Coronary artery (tissue), 2 donors: ENCODE results near the gene RFXANK.
"Not testable (repeated sequence)": the region's sequence is repeated elsewhere in the genome, so short reads cannot be mapped to it uniquely, and the experiment has no call there.

Source experiments
- DNase-seq: peaks from one replicate; pipeline ENCODE4 v3.0.0-alpha.2; 2017; ENCODE audit warnings: low spot score
- H3K27ac ChIP-seq, 2 donors: fragments of 200-600 bp; sonication (generic); one replicate each; pipeline ENCODE4 v1.5.1; 2016 to 2019
- H3K4me3 ChIP-seq: fragments of 200-600 bp; sonication (generic); 2 replicates; pipeline ENCODE4 v1.5.1; 2016; ENCODE audit warnings: mild to moderate bottlenecking, moderate library complexity
- TF ChIP-seq, protein P1 (sequence below): fragments of 200-600 bp; sonication (generic); IDR thresholded peaks from one replicate; pipeline ENCODE4 v1.5.1; 2019; ENCODE audit warnings: antibody characterized with exemption

Gene RFXANK

DNA sequence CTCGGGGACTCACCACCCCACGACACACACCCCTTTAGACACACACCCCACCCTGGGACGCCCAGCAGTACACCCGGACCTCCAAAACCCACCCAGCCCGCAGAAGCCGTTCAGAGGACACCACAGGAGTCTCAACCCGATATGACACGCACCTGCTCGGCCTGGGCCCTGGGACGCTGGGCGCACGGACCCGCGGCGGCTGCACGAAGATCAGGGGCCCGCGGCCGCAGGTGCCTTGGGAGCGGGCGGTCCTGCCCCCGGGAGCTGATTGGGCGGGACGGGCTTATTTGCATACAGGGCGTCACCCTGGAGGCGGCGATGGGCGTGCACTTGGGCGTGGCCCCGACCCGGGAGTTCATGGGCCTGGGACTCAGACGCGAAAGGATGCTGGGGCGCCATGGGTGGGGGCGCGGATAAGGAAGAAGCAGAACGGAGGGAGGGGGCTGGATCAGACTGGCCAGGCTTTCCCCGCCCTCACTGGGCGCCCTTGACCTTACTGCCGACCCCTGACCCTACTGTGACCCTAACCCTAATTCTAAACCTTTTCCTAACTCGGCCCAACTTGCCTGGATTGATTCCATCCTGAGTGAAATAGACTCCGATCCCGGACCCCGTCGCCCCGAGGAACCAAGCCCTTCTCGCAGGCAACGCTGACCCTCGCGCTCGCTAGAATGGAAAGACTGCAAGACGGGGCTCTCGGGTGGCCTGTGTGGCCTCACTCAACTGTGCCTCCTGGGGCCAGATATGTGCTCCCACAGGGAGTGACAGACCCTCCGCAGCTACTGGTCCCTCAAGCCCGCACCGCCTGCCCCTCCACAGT is 21.8 kb upstream of the RFXANK start, which contains the start of gene MEF2B:
Gene MEF2B, minus strand, starts transcription at position 211 of the 820 bp plus-strand sequence. CDS start 19,528 bp downstream, outside the sequence.
- Histone ChIP-seq H3K27ac (no peak within 1 kb of the TSS), H3K4me3 (peak within 1 kb of the TSS; percentile 65)
- no peak for DNase-seq
- TF ChIP-seq, protein P1, sequence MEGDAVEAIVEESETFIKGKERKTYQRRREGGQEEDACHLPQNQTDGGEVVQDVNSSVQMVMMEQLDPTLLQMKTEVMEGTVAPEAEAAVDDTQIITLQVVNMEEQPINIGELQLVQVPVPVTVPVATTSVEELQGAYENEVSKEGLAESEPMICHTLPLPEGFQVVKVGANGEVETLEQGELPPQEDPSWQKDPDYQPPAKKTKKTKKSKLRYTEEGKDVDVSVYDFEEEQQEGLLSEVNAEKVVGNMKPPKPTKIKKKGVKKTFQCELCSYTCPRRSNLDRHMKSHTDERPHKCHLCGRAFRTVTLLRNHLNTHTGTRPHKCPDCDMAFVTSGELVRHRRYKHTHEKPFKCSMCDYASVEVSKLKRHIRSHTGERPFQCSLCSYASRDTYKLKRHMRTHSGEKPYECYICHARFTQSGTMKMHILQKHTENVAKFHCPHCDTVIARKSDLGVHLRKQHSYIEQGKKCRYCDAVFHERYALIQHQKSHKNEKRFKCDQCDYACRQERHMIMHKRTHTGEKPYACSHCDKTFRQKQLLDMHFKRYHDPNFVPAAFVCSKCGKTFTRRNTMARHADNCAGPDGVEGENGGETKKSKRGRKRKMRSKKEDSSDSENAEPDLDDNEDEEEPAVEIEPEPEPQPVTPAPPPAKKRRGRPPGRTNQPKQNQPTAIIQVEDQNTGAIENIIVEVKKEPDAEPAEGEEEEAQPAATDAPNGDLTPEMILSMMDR: no peak

DNA sequence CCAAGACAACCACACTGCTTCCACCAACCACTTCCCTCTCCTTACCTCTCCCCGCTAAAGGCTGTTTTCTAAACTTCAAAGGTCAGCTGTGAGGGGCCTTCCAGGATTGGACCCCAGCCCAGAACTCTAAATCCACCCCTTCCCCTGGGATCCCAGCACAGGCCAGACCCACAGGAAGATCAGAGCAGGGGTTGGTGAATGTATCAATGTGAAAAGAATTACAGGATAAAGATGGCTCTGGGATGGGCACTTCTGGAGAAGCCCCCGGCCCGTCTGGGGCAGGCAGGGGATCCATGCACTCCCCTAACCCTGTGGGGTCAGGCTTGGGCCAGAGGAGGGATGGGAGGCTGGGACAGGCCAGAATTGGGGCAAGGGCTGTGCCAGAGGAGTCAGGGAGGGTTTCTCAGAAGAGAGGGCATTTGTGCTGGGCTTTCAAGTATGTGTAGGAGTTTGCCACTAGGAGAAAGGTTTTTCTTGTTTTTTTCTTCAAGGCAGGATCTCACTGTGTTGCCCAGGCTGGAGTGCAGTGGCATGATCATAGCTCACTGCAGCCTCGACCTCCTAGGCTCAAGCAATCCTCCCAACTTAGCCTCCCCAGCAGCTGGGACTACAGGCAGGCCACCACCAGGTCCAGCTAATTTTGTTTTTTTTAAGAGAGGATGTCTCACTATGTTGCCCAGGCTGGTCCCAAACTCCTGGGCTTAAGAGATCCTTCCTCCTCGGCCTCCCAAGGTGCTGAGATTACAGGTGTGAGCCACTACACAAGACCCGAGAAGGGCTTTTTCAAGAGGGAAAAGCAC is 21.0 kb upstream of the RFXANK start:
- DNase-seq: no peak
- TF ChIP-seq, protein P1: no peak
- H3K27ac ChIP-seq: no peak overlapping the region
- H3K4me3 ChIP-seq: no peak overlapping the region

DNA sequence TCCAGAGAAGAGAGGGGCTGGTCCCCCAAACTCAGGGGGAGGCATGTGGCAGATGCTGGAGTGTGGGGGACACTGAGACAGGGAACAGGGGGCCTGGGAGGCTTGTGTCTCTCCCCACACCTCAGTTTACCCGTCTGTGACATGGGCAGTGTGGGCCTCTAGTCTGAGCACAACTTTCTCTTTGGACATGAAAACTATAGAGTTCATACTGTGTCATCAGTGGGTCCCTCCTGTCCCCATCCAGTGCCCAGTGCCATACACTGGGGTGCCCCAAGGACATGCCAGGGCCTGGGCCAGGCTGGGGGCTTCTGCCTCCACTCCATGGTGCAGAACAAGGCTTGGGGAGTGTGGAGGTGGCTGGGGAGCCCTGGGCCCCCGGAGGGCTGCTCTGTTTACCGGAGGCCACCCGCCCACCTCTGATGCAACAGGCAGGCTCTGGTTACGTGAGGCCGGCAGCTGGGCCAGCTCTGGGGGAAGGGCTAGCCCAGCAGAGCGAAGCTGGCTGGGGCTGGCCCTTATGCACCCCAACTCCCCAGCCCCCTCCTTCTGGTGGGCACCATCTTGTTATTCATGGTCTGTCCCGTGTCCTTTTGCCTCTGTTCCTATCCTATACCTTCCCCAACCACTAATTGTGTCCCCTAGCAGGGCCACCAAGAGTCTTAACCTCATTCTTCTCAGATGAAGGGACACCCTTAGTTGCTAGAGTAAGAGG is 20.1 kb upstream of the RFXANK start:
- Histone ChIP-seq H3K27ac (no peak overlapping the region), H3K4me3 (no peak overlapping the region)
- TF ChIP-seq, protein P1: no peak
- DNase-seq: no peak

DNA sequence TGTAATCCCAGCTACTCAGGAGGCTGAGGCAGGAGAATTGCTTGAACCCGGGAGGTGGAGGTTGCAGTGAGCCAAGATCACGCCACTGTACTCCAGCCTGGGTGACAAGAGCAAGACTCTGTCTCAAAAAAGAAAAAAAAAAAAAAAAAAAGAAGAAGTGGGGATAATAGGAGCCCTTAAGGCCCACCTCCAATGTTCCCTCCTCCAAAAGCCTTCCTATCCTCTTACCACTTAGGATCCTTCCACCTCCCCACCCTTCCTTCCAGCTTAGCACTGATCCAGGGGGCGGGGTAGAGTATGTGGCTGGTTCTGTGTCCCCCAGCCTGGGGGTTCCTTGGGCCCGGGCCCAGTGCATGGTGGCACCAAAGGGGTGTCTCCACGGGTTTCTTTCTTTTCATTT is 18.8 kb upstream of the RFXANK start:
- not testable (repeated sequence) for H3K27ac ChIP-seq, H3K4me3 ChIP-seq, DNase-seq

DNA sequence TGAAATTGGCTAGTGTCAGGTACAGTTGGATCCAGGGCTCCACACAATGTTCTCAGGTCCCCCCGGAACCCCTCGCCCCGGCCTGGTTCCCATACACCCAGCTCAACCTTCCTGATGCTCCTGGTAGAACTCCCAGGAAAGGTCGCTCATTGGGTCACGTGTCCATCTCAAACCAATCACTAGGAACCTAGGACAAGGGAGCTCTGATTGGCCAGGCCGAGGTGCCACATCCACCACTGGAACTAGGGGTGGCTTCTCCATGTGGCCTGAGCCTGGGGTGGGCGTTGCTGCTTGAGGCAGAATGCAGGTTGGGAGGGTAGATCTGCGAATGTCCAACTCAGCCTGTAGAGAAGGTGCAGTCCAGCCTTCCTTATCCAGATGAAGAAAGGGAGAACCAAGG is 15.1 kb upstream of the RFXANK start:
- H3K27ac ChIP-seq: no peak overlapping the region
- DNase-seq: no peak
- TF ChIP-seq, protein P1: no peak
- no peak overlapping the region for H3K4me3 ChIP-seq

DNA sequence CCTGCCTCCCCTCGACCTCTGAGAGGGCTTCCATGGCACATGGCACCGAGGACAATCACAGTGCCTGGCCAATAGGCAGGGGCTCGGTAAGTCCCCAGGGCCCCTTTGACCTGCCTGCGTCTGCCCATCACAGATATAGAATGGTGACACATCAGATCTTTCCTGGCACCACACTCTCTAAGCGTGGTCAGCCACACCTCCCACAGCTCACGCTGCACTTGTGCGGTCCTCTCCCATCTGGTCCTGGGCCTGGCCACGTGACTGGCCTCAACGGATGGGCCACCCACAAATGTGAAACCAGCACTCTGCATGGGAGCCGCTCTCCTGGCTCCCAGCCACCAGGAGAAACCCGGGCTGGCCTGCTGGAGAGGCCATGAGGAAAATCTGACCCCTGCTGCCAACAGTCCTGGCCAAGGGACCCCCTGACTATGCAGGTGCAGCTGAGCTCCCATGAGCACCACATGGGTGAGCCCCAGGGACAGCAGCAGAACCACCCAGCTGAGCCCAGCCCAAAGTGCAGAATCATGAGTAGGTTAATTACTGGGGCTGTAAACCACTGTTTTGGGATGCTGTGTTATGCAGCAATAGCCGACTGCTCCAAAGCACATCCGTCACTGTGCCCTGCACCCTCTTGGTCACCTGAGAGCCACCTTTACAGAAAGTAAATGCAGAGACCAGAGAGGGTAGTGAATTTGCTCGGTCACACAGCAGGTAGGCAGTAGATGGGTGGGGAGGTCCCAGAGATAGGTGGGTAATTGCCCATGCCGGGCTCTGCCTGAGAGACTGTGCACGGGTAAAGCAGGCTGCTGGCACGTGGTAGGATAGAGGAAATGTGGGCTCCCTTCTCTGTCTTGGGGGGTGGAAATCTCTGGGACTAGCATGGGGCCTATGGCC is 12.3 kb upstream of the RFXANK start:
- Histone ChIP-seq H3K4me3 (no peak overlapping the region), H3K27ac (no peak overlapping the region)
- no peak for DNase-seq
- TF ChIP-seq, protein P1: no peak
